CD14-positive monocyte (primary cell): ENCODE results near the gene C11orf71. TPM values are rescaled to one million over a fixed set of nuclear protein-coding genes. Genes with fewer than 3 reads are reported as not detected.

Experiments used
- DNase-seq, 3 donors: peaks; one replicate each; pipeline ENCODE4 v3.0.0-alpha.2; 2011 to 2022
- H2AFZ ChIP-seq: 2 replicates; pipeline ENCODE4 v1.6.0; 2012; ENCODE audit warnings: mild to moderate bottlenecking, low read depth, low read length, inconsistent platforms; ENCODE audit not compliant: insufficient read depth, poor library complexity, severe bottlenecking
- H3K27ac ChIP-seq, 2 donors: 1 replicate in 1 of 2; 2 replicates in 1 of 2; pipeline ENCODE4 v1.5.1; 2012 to 2013; ENCODE audit warnings: low read length in 2 of 2, control low read depth in 1 of 2, inconsistent platforms in 1 of 2, low read depth in 1 of 2, mild to moderate bottlenecking in 1 of 2
- H3K27me3 ChIP-seq, 2 donors: one replicate each; pipeline versions ENCODE4 v1.6.0 to v1.6.1; 2011 to 2013; ENCODE audit warnings: low read length in 2 of 2; ENCODE audit not compliant: control insufficient read depth in 2 of 2, insufficient read depth in 2 of 2
- H3K36me3 ChIP-seq, 2 donors: replicated peaks in 1 of 2; 1 replicate in 1 of 2; 2 replicates in 1 of 2; pipeline versions ENCODE4 v1.5.1 to v1.6.1; 2012 to 2013; ENCODE audit warnings: low read length in 2 of 2, control low read depth in 1 of 2, inconsistent platforms in 1 of 2, mild to moderate bottlenecking in 1 of 2; ENCODE audit not compliant: insufficient read depth in 2 of 2, control insufficient read depth in 1 of 2
- H3K4me1 ChIP-seq, 2 donors: 1 replicate in 1 of 2; 2 replicates in 1 of 2; pipeline versions ENCODE4 v1.5.1 to v1.6.1; 2012 to 2013; ENCODE audit warnings: low read length in 2 of 2, control low read depth in 1 of 2, inconsistent platforms in 1 of 2, mild to moderate bottlenecking in 1 of 2, moderate library complexity in 1 of 2; ENCODE audit not compliant: insufficient read depth in 2 of 2, control insufficient read depth in 1 of 2
- H3K4me2 ChIP-seq: replicated peaks from 2 replicates; pipeline ENCODE3; 2012; ENCODE audit warnings: low read length, moderate library complexity, mild to moderate bottlenecking; ENCODE audit not compliant: poor library complexity, severe bottlenecking; ENCODE audit errors: extremely low read depth
- H3K4me3 ChIP-seq, 3 experiments: fragments of 200-600 bp in 1 of 3; sonication (generic) in 1 of 3; replicated peaks in 1 of 3; 1 replicate in 2 of 3; 2 replicates in 1 of 3; pipeline ENCODE4 v1.5.1; 2011 to 2013; ENCODE audit warnings: low read length in 3 of 3, mild to moderate bottlenecking in 3 of 3, control low read depth in 2 of 3, low read depth in 2 of 3, inconsistent platforms in 1 of 3, moderate library complexity in 1 of 3
- H3K79me2 ChIP-seq: 2 replicates; pipeline ENCODE4 v1.6.0; 2012; ENCODE audit warnings: mild to moderate bottlenecking, control low read depth, inconsistent platforms, low read length, moderate library complexity; ENCODE audit not compliant: insufficient read depth
- H3K9ac ChIP-seq: 2 replicates; pipeline ENCODE4 v1.6.0; 2017; ENCODE audit warnings: low read length, mild to moderate bottlenecking; ENCODE audit not compliant: insufficient read depth, poor library complexity, severe bottlenecking
- H3K9me3 ChIP-seq, 2 donors: replicated peaks in 1 of 2; 1 replicate in 1 of 2; 2 replicates in 1 of 2; pipeline versions ENCODE4 v1.5.1 to v1.6.1; 2012 to 2013; ENCODE audit warnings: low read length in 2 of 2, control low read depth in 1 of 2; ENCODE audit not compliant: control insufficient read depth in 1 of 2, insufficient read depth in 1 of 2
- H4K20me1 ChIP-seq: 2 replicates; pipeline ENCODE4 v1.6.0; 2012; ENCODE audit warnings: mild to moderate bottlenecking, low read length, control low read depth, moderate library complexity; ENCODE audit not compliant: insufficient read depth
- H3K27ac Mint-ChIP-seq, 7 donors: one replicate each; pipeline ENCODE4 v1.8.0; 2020; ENCODE audit warnings: mild to moderate bottlenecking in 7 of 7, mixed read lengths in 7 of 7, moderate library complexity in 6 of 7, inconsistent platforms in 2 of 7
- H3K27me3 Mint-ChIP-seq, 3 donors: one replicate each; pipeline ENCODE4 v1.8.0; 2021 to 2022; ENCODE audit warnings: low read depth in 3 of 3, mild to moderate bottlenecking in 3 of 3, mixed read lengths in 3 of 3, moderate library complexity in 3 of 3, inconsistent platforms in 1 of 3
- H3K36me3 Mint-ChIP-seq, 2 donors: one replicate each; pipeline ENCODE4 v1.8.0; 2020; ENCODE audit warnings: mixed read lengths in 2 of 2, inconsistent platforms in 1 of 2, mild to moderate bottlenecking in 1 of 2
- H3K4me1 Mint-ChIP-seq: one replicate; pipeline ENCODE4 v1.8.0; 2020; ENCODE audit warnings: mild to moderate bottlenecking, mixed read lengths
- H3K4me3 Mint-ChIP-seq, 2 donors: one replicate each; pipeline ENCODE4 v1.8.0; 2020; ENCODE audit warnings: mild to moderate bottlenecking in 2 of 2, mixed read lengths in 2 of 2, moderate library complexity in 1 of 2
- H3K9me3 Mint-ChIP-seq, 7 donors: one replicate each; pipeline ENCODE4 v1.8.0; 2020 to 2022; ENCODE audit warnings: mixed read lengths in 7 of 7, mild to moderate bottlenecking in 6 of 7, moderate library complexity in 6 of 7, inconsistent platforms in 2 of 7
- CTCF ChIP-seq: fragments of 200-600 bp; IDR thresholded peaks from one replicate; pipeline ENCODE4 v1.8.0; 2022; ENCODE audit warnings: antibody characterized with exemption, mild to moderate bottlenecking
- WGBS: methylation state at CpG from one replicate; pipeline ENCODE4 v1.1.5; 2013; ENCODE audit warnings: missing lambda C conversion rate; ENCODE audit not compliant: insufficient coverage; 5-methylcytosine and 5-hydroxymethylcytosine counted together
- intact Hi-C, 2 donors: fragments of 100-400 bp; cut with micrococcal nuclease; formaldehyde crosslinking; loops; one replicate each; pipeline versions ENCODE4 v1.15.0 to v1.15.1; 2023
- polyA plus RNA-seq, 3 donors: library from polyadenylated mRNA; depleted of rRNA in 1 of 3; unstranded in 2 of 3; stranded (reverse) in 1 of 3; fragments of 300-500 nt in 2 of 3; fragments of >200 nt in 1 of 3; fragmentation: Illumina TruSeq in 2 of 3; gene quantifications; 1 replicate in 2 of 3; 2 replicates in 1 of 3; pipeline ENCODE4 v1.2.3, GENCODE V29; 2012 to 2021

The C11orf71 gene
- polyA plus RNA-seq, 3 donors, result 9.3 to 23.0 (median 14.2) TPM

GRCh38 chr11:114367244-114367957 lies 32.9 kb downstream of the C11orf71 start:
- H3K9me3 Mint-ChIP-seq, result no peaks in the 10 kb centered on the region
- no peaks in the 10 kb centered on the region for H3K36me3 Mint-ChIP-seq
- WGBS, result 89% methylated on average over 6 of the region's 9 CpGs
- peaks cover 0 to 2% of the 10 kb centered on the region in 2 donors for H3K27me3 ChIP-seq
- H3K36me3 ChIP-seq, result no peaks in the 10 kb centered on the region
- H2AFZ ChIP-seq, result no peak overlapping the region
- no peak overlapping the region for H3K4me3 Mint-ChIP-seq
- intact Hi-C loops, result no loop called here
- no peak overlapping the region for H3K9ac ChIP-seq
- no peaks in the 10 kb centered on the region for H3K4me1 ChIP-seq
- H3K27ac Mint-ChIP-seq, result no peak overlapping the region
- DNase-seq, result no peak
- H3K4me3 ChIP-seq, result no peak overlapping the region
- H3K4me2 ChIP-seq, result no peak overlapping the region
- H3K79me2 ChIP-seq, result no peaks in the 10 kb centered on the region
- no peak overlapping the region for H3K27ac ChIP-seq
- peaks cover 2 to 5% (median 3%) of the 10 kb centered on the region in 3 donors for H3K27me3 Mint-ChIP-seq
- no peaks in the 10 kb centered on the region for H4K20me1 ChIP-seq
- no peak for TF ChIP-seq CTCF
- H3K9me3 ChIP-seq, result no peaks in the 10 kb centered on the region
- no peaks in the 10 kb centered on the region for H3K4me1 Mint-ChIP-seq

GRCh38 chr11:114366331-114367243 lies 33.7 kb downstream of the C11orf71 start:
- no peaks in the 10 kb centered on the region for H4K20me1 ChIP-seq
- intact Hi-C loops, result no loop called here
- H3K9me3 ChIP-seq, result no peaks in the 10 kb centered on the region
- no peak overlapping the region for H3K4me2 ChIP-seq
- TF ChIP-seq CTCF, result no peak
- no peaks in the 10 kb centered on the region for H3K4me1 ChIP-seq
- no peak overlapping the region for H3K9ac ChIP-seq
- no peak overlapping the region for H3K4me3 ChIP-seq
- H3K27ac ChIP-seq, result no peak overlapping the region
- WGBS, result 93% methylated on average over 11 of the region's 13 CpGs
- no peak overlapping the region for H2AFZ ChIP-seq
- Mint-ChIP-seq H3K27me3 (peaks cover 0 to 3% (median 3%) of the 10 kb centered on the region in 3 donors), H3K36me3 (no peaks in the 10 kb centered on the region), H3K4me3 (no peak overlapping the region), H3K4me1 (no peaks in the 10 kb centered on the region), H3K9me3 (no peaks in the 10 kb centered on the region), H3K27ac (peak overlapping the region in 1 of 7 donors; percentile 61)
- no peaks in the 10 kb centered on the region for H3K36me3 ChIP-seq
- H3K79me2 ChIP-seq, result no peaks in the 10 kb centered on the region
- no peak for DNase-seq
- H3K27me3 ChIP-seq, result peaks cover 0 to 2% of the 10 kb centered on the region in 2 donors
